Activated naive CD8-positive, alpha-beta T cell treated with anti-CD3 and anti-CD28 coated beads for 36 hours (primary cell): Measurements from ENCODE around the gene RNF212B. TPM values are rescaled to one million over a fixed set of nuclear protein-coding genes. Genes with fewer than 3 reads are reported as not detected.
"Not testable (repeated sequence)": the region's sequence is repeated elsewhere in the genome, so short reads cannot be mapped to it uniquely, and the experiment has no call there.

Experiments used
- DNase-seq: peaks from one replicate; pipeline ENCODE4 v3.0.0; 2021
- H3K27ac Mint-ChIP-seq: one replicate; pipeline ENCODE4 v1.8.0; 2022; ENCODE audit warnings: mild to moderate bottlenecking, moderate library complexity, mixed read lengths
- H3K27me3 Mint-ChIP-seq: one replicate; pipeline ENCODE4 v1.8.0; 2022; ENCODE audit warnings: mild to moderate bottlenecking, mixed read lengths
- H3K36me3 Mint-ChIP-seq: one replicate; pipeline ENCODE4 v1.8.0; 2021; ENCODE audit warnings: mild to moderate bottlenecking, mixed read lengths
- H3K4me1 Mint-ChIP-seq: one replicate; pipeline ENCODE4 v1.8.0; 2021; ENCODE audit warnings: mixed read lengths
- H3K4me3 Mint-ChIP-seq: one replicate; pipeline ENCODE4 v1.8.0; 2022; ENCODE audit warnings: mild to moderate bottlenecking, moderate library complexity, mixed read lengths
- H3K9me3 Mint-ChIP-seq: one replicate; pipeline ENCODE4 v1.8.0; 2022; ENCODE audit warnings: mixed read lengths
- total RNA-seq, 2 experiments: library from RNA; stranded (reverse); gene quantifications; one replicate each; pipeline ENCODE4 v1.2.3, GENCODE V29; 2021

The RNF212B gene
- total RNA-seq, 2 experiments from 2014 or later = not detected

GRCh38 chr14:23269193-23269592 lies 31.5 kb downstream of the RNF212B start:
- H3K4me3 Mint-ChIP-seq = no peak overlapping the region
- no peak overlapping the region for H3K27ac Mint-ChIP-seq
- H3K27me3 Mint-ChIP-seq = peaks cover 7% of the 10 kb centered on the region

GRCh38 chr14:23275412-23275811 lies 37.7 kb downstream of the RNF212B start:
- peaks cover 2% of the 10 kb centered on the region for H3K4me1 Mint-ChIP-seq
- no peaks in the 10 kb centered on the region for H3K9me3 Mint-ChIP-seq
- H3K4me3 Mint-ChIP-seq = no peak overlapping the region

More at GRCh38 chr14:23269193-23269592, 31.5 kb downstream of the RNF212B start:
- Mint-ChIP-seq H3K4me1 (no peaks in the 10 kb centered on the region), H3K9me3 (no peaks in the 10 kb centered on the region), H3K36me3 (no peaks in the 10 kb centered on the region)
- no peak for DNase-seq

GRCh38 chr14:23277189-23277588 lies 39.5 kb downstream of the RNF212B start:
- DNase-seq = no peak
- Mint-ChIP-seq H3K27me3 (no peaks in the 10 kb centered on the region), H3K4me3 (no peak overlapping the region), H3K4me1 (peaks cover 5% of the 10 kb centered on the region), H3K27ac (no peak overlapping the region), H3K9me3 (no peaks in the 10 kb centered on the region), H3K36me3 (peaks cover 17% of the 10 kb centered on the region)

More at GRCh38 chr14:23275412-23275811, 37.7 kb downstream of the RNF212B start:
- no peak for DNase-seq
- H3K36me3 Mint-ChIP-seq = peaks cover 17% of the 10 kb centered on the region
- no peak overlapping the region for H3K27ac Mint-ChIP-seq
- no peaks in the 10 kb centered on the region for H3K27me3 Mint-ChIP-seq

- H3K4me1 Mint-ChIP-seq = peaks cover 12% of the 10 kb centered on the region
- not testable (repeated sequence) for H3K4me3 Mint-ChIP-seq, H3K27ac Mint-ChIP-seq
These were observed 40.2 kb downstream of the RNF212B start for GRCh38 chr14:23277928-23278327.

GRCh38 chr14:23281247-23281646 lies 43.5 kb downstream of the RNF212B start:
- Mint-ChIP-seq H3K27ac (no peak overlapping the region), H3K4me1 (peaks cover 22% of the 10 kb centered on the region), H3K9me3 (no peaks in the 10 kb centered on the region), H3K36me3 (peaks cover 21% of the 10 kb centered on the region), H3K27me3 (no peaks in the 10 kb centered on the region), H3K4me3 (no peak overlapping the region)
- no peak for DNase-seq

More at GRCh38 chr14:23277928-23278327, 40.2 kb downstream of the RNF212B start:
- not testable (repeated sequence) for DNase-seq, H3K27me3 Mint-ChIP-seq, H3K9me3 Mint-ChIP-seq
- H3K36me3 Mint-ChIP-seq = peaks cover 19% of the 10 kb centered on the region

GRCh38 chr14:23284654-23285529 lies 47.2 kb downstream of the RNF212B start:
- DNase-seq = no peak
- peak overlapping the region; percentile 96 for H3K27ac Mint-ChIP-seq
- no peaks in the 10 kb centered on the region for H3K27me3 Mint-ChIP-seq
- peaks cover 25% of the 10 kb centered on the region for H3K4me1 Mint-ChIP-seq
- peak overlapping the region; percentile 91 for H3K4me3 Mint-ChIP-seq
- H3K9me3 Mint-ChIP-seq = no peaks in the 10 kb centered on the region
- H3K36me3 Mint-ChIP-seq = peaks cover 16% of the 10 kb centered on the region

- Mint-ChIP-seq H3K4me1 (peaks cover 25% of the 10 kb centered on the region), H3K4me3 (peak overlapping the region; percentile 91), H3K27ac (peak overlapping the region; percentile 96), H3K36me3 (peaks cover 16% of the 10 kb centered on the region), H3K9me3 (no peaks in the 10 kb centered on the region), H3K27me3 (no peaks in the 10 kb centered on the region)
- no peak for DNase-seq
These were observed 47.8 kb downstream of the RNF212B start for GRCh38 chr14:23285530-23286019.

- peaks cover 25% of the 10 kb centered on the region for H3K4me1 Mint-ChIP-seq
- peak within 1 kb of the TSS; percentile 91 for H3K4me3 Mint-ChIP-seq
- peak; percentile 99 for DNase-seq
- peaks cover 16% of the 10 kb centered on the region for H3K36me3 Mint-ChIP-seq
- no peaks in the 10 kb centered on the region for H3K9me3 Mint-ChIP-seq
- peak within 1 kb of the TSS; percentile 96 for H3K27ac Mint-ChIP-seq
- no peaks in the 10 kb centered on the region for H3K27me3 Mint-ChIP-seq
These were observed 48.5 kb downstream of the RNF212B start, which contains the start of gene HOMEZ for GRCh38 chr14:23286020-23286901. TSS of gene HOMEZ (minus strand) at chr14:23286132. CDS start at chr14:23285952, 180 bp downstream.

GRCh38 chr14:23286902-23287479 lies 49.3 kb downstream of the RNF212B start:
- no peaks in the 10 kb centered on the region for H3K9me3 Mint-ChIP-seq
- peaks cover 16% of the 10 kb centered on the region for H3K36me3 Mint-ChIP-seq
- no peaks in the 10 kb centered on the region for H3K27me3 Mint-ChIP-seq

GRCh38 chr14:23294734-23295561 lies 57.2 kb downstream of the RNF212B start:
- H3K4me3 Mint-ChIP-seq = no peak overlapping the region
- H3K27me3 Mint-ChIP-seq = no peaks in the 10 kb centered on the region
- H3K27ac Mint-ChIP-seq = no peak overlapping the region
- peaks cover 16% of the 10 kb centered on the region for H3K4me1 Mint-ChIP-seq
- H3K36me3 Mint-ChIP-seq = peaks cover 10% of the 10 kb centered on the region
- H3K9me3 Mint-ChIP-seq = no peaks in the 10 kb centered on the region
- DNase-seq = peak; percentile 49

More at GRCh38 chr14:23286902-23287479, 49.3 kb downstream of the RNF212B start:
- DNase-seq = no peak
- Mint-ChIP-seq H3K27ac (peak overlapping the region; percentile 86), H3K4me3 (peak overlapping the region; percentile 91), H3K4me1 (peaks cover 24% of the 10 kb centered on the region)

GRCh38 chr14:23296012-23296777 lies 58.5 kb downstream of the RNF212B start:
- Mint-ChIP-seq H3K27me3 (no peaks in the 10 kb centered on the region), H3K9me3 (no peaks in the 10 kb centered on the region), H3K4me1 (peaks cover 24% of the 10 kb centered on the region), H3K4me3 (no peak overlapping the region), H3K36me3 (peaks cover 17% of the 10 kb centered on the region), H3K27ac (no peak overlapping the region)
- DNase-seq = no peak

- Mint-ChIP-seq H3K4me1 (peaks cover 24% of the 10 kb centered on the region), H3K36me3 (peaks cover 17% of the 10 kb centered on the region), H3K9me3 (no peaks in the 10 kb centered on the region), H3K4me3 (no peak overlapping the region), H3K27ac (no peak overlapping the region), H3K27me3 (no peaks in the 10 kb centered on the region)
- no peak for DNase-seq
These were observed 59.4 kb downstream of the RNF212B start for GRCh38 chr14:23297096-23297495.

GRCh38 chr14:23297611-23298277 lies 60.0 kb downstream of the RNF212B start:
- no peak overlapping the region for H3K27ac Mint-ChIP-seq
- peaks cover 27% of the 10 kb centered on the region for H3K4me1 Mint-ChIP-seq

More at GRCh38 chr14:23297611-23298277, 60.0 kb downstream of the RNF212B start:
- Mint-ChIP-seq H3K36me3 (peaks cover 20% of the 10 kb centered on the region), H3K4me3 (no peak overlapping the region), H3K27me3 (no peaks in the 10 kb centered on the region), H3K9me3 (no peaks in the 10 kb centered on the region)
- no peak for DNase-seq
